Measurements from ENCODE around the gene CRIM1. TPM values are rescaled to one million over a fixed set of nuclear protein-coding genes. Genes with fewer than 3 reads are reported as not detected.

Gene CRIM1
- total and polyA plus RNA-seq, 2 of the 8 experiments (the other 6 are each of a cell fraction or from before 2014, with no cell fraction given), result 9.4 to 28.4 TPM

GRCh38 chr2:36362291-36362690 lies 6.7 kb downstream of the CRIM1 start:
- H3K56ac ChIP-seq (replicated peaks; ENCODE audit: insufficient read length, low read depth, low read length), result no peak overlapping the region
- 69% methylated on average over 3 of the region's 3 CpGs; no CpG with 5 or more reads in 1 of the 2 experiments for WGBS, 2 experiments (ENCODE audit: extremely low coverage in 1 of 2, insufficient coverage in 1 of 2, insufficient read length in 1 of 2, insufficient replicate concordance in 2 of 2, low coverage in 1 of 2, low lambda C conversion rate in 2 of 2, missing lambda C conversion rate in 1 of 2)
- H2AK5ac ChIP-seq (ENCODE audit: low read depth, low read length), result no peak overlapping the region
- H3K9ac ChIP-seq (replicated peaks in 1 of 4; ENCODE audit: extremely low read depth in 1 of 4, low read depth in 3 of 4, low read length in 3 of 4), result peak overlapping the region in 1 of 4 experiments; percentile 25; a peak in 2 of 7 replicates
- H3K4me3 ChIP-seq (ENCODE audit: extremely low read depth in 1 of 4, insufficient read depth in 2 of 4, low read depth in 3 of 4, low read length in 4 of 4), result no peak overlapping the region
- POLR2A ChIA-PET (ENCODE audit: partially characterized antibody), result interaction anchor here (1.3 kb wide), 1 partner anchor 9 kb away, joined by 5 read pairs; no protein-coding TSS in a partner anchor
- peaks cover 10 to 36% (median 31%) of the 10 kb centered on the region in 4 experiments for H3K4me1 ChIP-seq (replicated peaks in 1 of 4; ENCODE audit: control insufficient read depth in 3 of 4, insufficient read depth in 4 of 4, low read length in 3 of 4)
- H3K14ac ChIP-seq (ENCODE audit: insufficient read length), result no peak overlapping the region
- peaks cover 15 to 18% of the 10 kb centered on the region in 2 experiments for H4K20me1 ChIP-seq (replicated peaks in 1 of 2; ENCODE audit: control insufficient read depth in 1 of 2, insufficient read depth in 2 of 2, low read length in 2 of 2)
- no peak overlapping the region for H2BK12ac ChIP-seq (ENCODE audit: low read depth, low read length)
- H4K5ac ChIP-seq (ENCODE audit: insufficient read length, low read depth, low read length), result no peak overlapping the region
- H3K79me2 ChIP-seq (ENCODE audit: control insufficient read depth in 1 of 2, insufficient read depth in 2 of 2, low read length in 2 of 2), result peaks cover 47 to 99% of the 10 kb centered on the region in 2 experiments
- no peak overlapping the region for H2AFZ ChIP-seq (ENCODE audit: low read length)
- H3K9me3 ChIP-seq (ENCODE audit: insufficient read depth in 2 of 2, low read depth in 1 of 2, low read length in 1 of 2), result no peaks in the 10 kb centered on the region
- no peak overlapping the region for H3K4ac ChIP-seq (replicated peaks; ENCODE audit: insufficient read length, low read depth, low read length)
- H4K8ac ChIP-seq (ENCODE audit: extremely low read depth, insufficient read depth, low read length), result no peak overlapping the region
- H3K27me3 ChIP-seq (replicated peaks in 1 of 4; ENCODE audit: control insufficient read depth in 3 of 4, extremely low read depth in 1 of 4, insufficient read depth in 3 of 4, low read length in 3 of 4), result no peaks in the 10 kb centered on the region
- no peak overlapping the region for H4K91ac ChIP-seq (replicated peaks; ENCODE audit: insufficient read length, low read length)
- peaks cover 8% of the 10 kb centered on the region for H3K23me2 ChIP-seq (ENCODE audit: low read depth, low read length)
- H3K23ac ChIP-seq (ENCODE audit: insufficient read length), result no peak overlapping the region
- peaks cover 6% of the 10 kb centered on the region; the same call in 1 of the 2 replicates for H3K79me1 ChIP-seq (ENCODE audit: low read depth, low read length)
- TF ChIP-seq NRF1 (IDR thresholded peaks at IDR 0.05; ENCODE audit: low read depth, low read length) (no peak), SP2 (IDR thresholded peaks at IDR 0.05; ENCODE audit: low read length) (no peak), EP300 (IDR thresholded peaks at IDR 0.05; ENCODE audit: borderline replicate concordance in 1 of 2, low read depth in 2 of 2, low read length in 2 of 2) (no peak), FOSL1 (IDR thresholded peaks at IDR 0.05; ENCODE audit: insufficient read depth, low read depth, low read length) (no peak), BACH1 (IDR thresholded peaks at IDR 0.05; ENCODE audit: low read length) (no peak), MAX (IDR thresholded peaks at IDR 0.05) (no peak), SRF (IDR thresholded peaks at IDR 0.05; ENCODE audit: low read depth, low read length) (no peak), E2F6 (IDR thresholded peaks at IDR 0.05) (no peak), ATF3 (IDR thresholded peaks at IDR 0.05; ENCODE audit: insufficient read depth, low read depth, low read length) (no peak), KDM5A (IDR thresholded peaks at IDR 0.05; ENCODE audit: low read length) (no peak)
- no peak overlapping the region for H3K27ac ChIP-seq (ENCODE audit: low read depth, low read length)
- no peaks in the 10 kb centered on the region; a peak in 1 of 8 replicates for H3K36me3 ChIP-seq (ENCODE audit: control insufficient read depth in 2 of 4, insufficient read depth in 4 of 4, low read length in 3 of 4)
- H3K4me2 ChIP-seq (ENCODE audit: insufficient read depth in 1 of 2, low read depth in 2 of 2, low read length in 2 of 2), result peak overlapping the region in 1 of 2 experiments; percentile 1; a peak in 2 of 4 replicates
- DNase-seq (ENCODE audit: low read depth in 1 of 2, low spot score in 2 of 2) (no peak), FAIRE-seq (no peak)
- H2BK15ac ChIP-seq (ENCODE audit: low read length), result no peak overlapping the region
- no peak overlapping the region for H2BK20ac ChIP-seq (ENCODE audit: low read length)
- no peak overlapping the region for H3K18ac ChIP-seq (ENCODE audit: extremely low read depth, low read length)
- CTCF ChIA-PET (ENCODE audit: partially characterized antibody), result interaction anchor here (0.6 to 3.6 kb wide), 4 partner anchors 9 to 897 kb away, joined by 3 to 18 read pairs (median 4); no protein-coding TSS in a partner anchor
- H2BK5ac ChIP-seq (ENCODE audit: low read depth, low read length), result 0 out of 2 replicates have a peak overlapping the region, but pooled peaks have one; percentile 11
- H2BK120ac ChIP-seq (replicated peaks; ENCODE audit: low read depth, low read length), result no peak overlapping the region
